Keratinocyte (primary cell): ENCODE data around the gene FMNL2. TPM values are rescaled to one million over a fixed set of nuclear protein-coding genes. Genes with fewer than 3 reads are reported as not detected.

ENCODE experiments used
- DNase-seq: peaks from one replicate; pipeline ENCODE4 v3.0.0-alpha.2; 2011; ENCODE audit warnings: low read depth, missing footprints, low spot score
- FAIRE-seq: peaks from 2 replicates; lab custom pipeline; 2011; peaks lifted over from hg19 to GRCh38; lab: Jason Lieb, UNC
- H2AFZ ChIP-seq: 2 replicates; pipeline ENCODE4 v1.6.0; 2012; ENCODE audit warnings: low read length, control low read depth, inconsistent platforms; ENCODE audit not compliant: control insufficient read depth
- H3K27ac ChIP-seq: 2 replicates; pipeline ENCODE4 v1.5.1; 2011; ENCODE audit warnings: low read length; ENCODE audit not compliant: control insufficient read depth, insufficient read depth
- H3K27me3 ChIP-seq: 3 replicates; pipeline ENCODE4 v1.6.0; 2011; ENCODE audit warnings: low read length; ENCODE audit not compliant: control insufficient read depth, insufficient read depth; ENCODE audit errors: extremely low read depth
- H3K36me3 ChIP-seq, 2 experiments: 2 replicates in 1 of 2; 3 replicates in 1 of 2; pipeline ENCODE4 v1.5.1; 2011; ENCODE audit warnings: low read length in 2 of 2, mild to moderate bottlenecking in 1 of 2; ENCODE audit not compliant: control insufficient read depth in 2 of 2, insufficient read depth in 2 of 2; ENCODE audit errors: extremely low read depth in 1 of 2
- H3K4me1 ChIP-seq: 3 replicates; pipeline ENCODE4 v1.5.1; 2011; ENCODE audit warnings: low read length; ENCODE audit not compliant: control insufficient read depth, insufficient read depth; ENCODE audit errors: extremely low read depth
- H3K4me2 ChIP-seq: 3 replicates; pipeline ENCODE4 v1.6.0; 2011; ENCODE audit warnings: low read depth, low read length; ENCODE audit not compliant: control insufficient read depth, insufficient read depth; ENCODE audit errors: extremely low read depth
- H3K4me3 ChIP-seq, 3 experiments: fragments of 200-600 bp in 1 of 3; sonication (generic) in 1 of 3; 2 replicates in 2 of 3; 3 replicates in 1 of 3; pipeline ENCODE4 v1.5.1; 2011 to 2016; ENCODE audit warnings: low read length in 3 of 3, mild to moderate bottlenecking in 3 of 3, control low read depth in 2 of 3, inconsistent platforms in 1 of 3, low read depth in 1 of 3, mixed read lengths in 1 of 3, mixed run types in 1 of 3, moderate library complexity in 1 of 3; ENCODE audit not compliant: control insufficient read depth in 2 of 3, insufficient read depth in 2 of 3; ENCODE audit errors: extremely low read depth in 1 of 3
- H3K79me2 ChIP-seq: 2 replicates; pipeline ENCODE4 v1.6.0; 2012; ENCODE audit warnings: low read length; ENCODE audit not compliant: control insufficient read depth, insufficient read depth
- H3K9ac ChIP-seq: 3 replicates; pipeline ENCODE4 v1.6.0; 2011; ENCODE audit warnings: low read length; ENCODE audit not compliant: control insufficient read depth, insufficient read depth; ENCODE audit errors: extremely low read depth
- H3K9me1 ChIP-seq: 3 replicates; pipeline ENCODE4 v1.6.0; 2011; ENCODE audit warnings: low read length; ENCODE audit not compliant: control insufficient read depth, insufficient read depth; ENCODE audit errors: extremely low read depth
- H3K9me3 ChIP-seq: 2 replicates; pipeline ENCODE4 v1.5.1; 2012; ENCODE audit warnings: low read depth, low read length; ENCODE audit not compliant: control insufficient read depth
- H4K20me1 ChIP-seq: 3 replicates; pipeline ENCODE4 v1.6.0; 2011; ENCODE audit warnings: low read length; ENCODE audit not compliant: control insufficient read depth, insufficient read depth; ENCODE audit errors: extremely low read depth
- CTCF ChIP-seq, 3 experiments: IDR thresholded peaks in 1 of 3; conservative IDR thresholded peaks in 1 of 3; optimal IDR thresholded peaks in 1 of 3; 2 replicates in 2 of 3; 3 replicates in 1 of 3; pipeline versions ENCODE3 to v1.5.1; 2011; ENCODE audit warnings: low read length in 3 of 3, mild to moderate bottlenecking in 3 of 3, moderate library complexity in 2 of 3, control low read depth in 1 of 3, inconsistent platforms in 1 of 3; ENCODE audit not compliant: insufficient read depth in 2 of 3; ENCODE audit errors: extremely low read depth in 1 of 3
- EZH2 ChIP-seq: IDR thresholded peaks from one replicate; pipeline ENCODE4 v1.6.1; 2012; ENCODE audit warnings: inconsistent platforms, mild to moderate bottlenecking, low read length, moderate library complexity
- dilution Hi-C: fragments of 300-500 bp; cut with MboI; formaldehyde crosslinking; loops from one replicate; pipeline ENCODE4 v1.7.0; 2020; ENCODE audit warnings: low sequenced_read_pairs; ENCODE audit not compliant: extremely low pct_ligation_motif_present
- polyA plus RNA-seq, 5 experiments: library from polyadenylated mRNA; depleted of rRNA in 3 of 5; stranded (reverse) in 3 of 5; stranded (forward) in 1 of 5; unstranded in 1 of 5; fragments of >200 nt; gene quantifications; 1 replicate in 1 of 5; 2 replicates in 3 of 5; 3 replicates in 1 of 5; pipeline versions ENCODE4 v1.2.1 to v1.2.3, GENCODE V29; 2011 to 2012; ENCODE audit warnings: missing spikeins in 2 of 5, low read depth in 1 of 5, low replicate concordance in 1 of 5

The FMNL2 gene
- polyA plus RNA-seq, 1 donor (not counting 4 experiments of a cell fraction or from before 2014, with no cell fraction given), result 62.7 TPM

- Histone ChIP-seq H3K27ac (no peak overlapping the region), H4K20me1 (no peaks in the 10 kb centered on the region), H3K9me3 (no peaks in the 10 kb centered on the region), H3K79me2 (peaks cover 24% of the 10 kb centered on the region), H3K4me3 (no peak overlapping the region), H3K4me2 (no peak overlapping the region), H3K36me3 (peaks cover 6 to 10% of the 10 kb centered on the region in 2 experiments), H3K9ac (no peak overlapping the region), H3K9me1 (no peaks in the 10 kb centered on the region), H3K4me1 (peaks cover 4% of the 10 kb centered on the region), H3K27me3 (no peaks in the 10 kb centered on the region), H2AFZ (no peak overlapping the region)
- dilution Hi-C loops, result no loop called here
- FAIRE-seq (no peak), DNase-seq (no peak)
- TF ChIP-seq EZH2 (no peak), CTCF (optimal IDR thresholded peaks at IDR 0.05 in 1 of 3, IDR thresholded peaks at IDR 0.05 in 1 of 3, conservative IDR thresholded peaks at IDR 0.05 in 1 of 3; ENCODE audit: extremely low read depth in 1 of 3, insufficient read depth in 2 of 3, low read length in 3 of 3) (no peak)
Observed at GRCh38 chr2:152564754-152565551, 230.0 kb downstream of the FMNL2 start.

- H3K27ac ChIP-seq, result no peak overlapping the region
- H4K20me1 ChIP-seq, result no peaks in the 10 kb centered on the region
- H3K79me2 ChIP-seq, result peaks cover 24% of the 10 kb centered on the region
- no peaks in the 10 kb centered on the region for H3K9me1 ChIP-seq
- no peak overlapping the region for H3K9ac ChIP-seq
- no peak overlapping the region for H3K4me2 ChIP-seq
- H3K9me3 ChIP-seq, result no peaks in the 10 kb centered on the region
- TF ChIP-seq EZH2 (no peak), CTCF (optimal IDR thresholded peaks at IDR 0.05 in 1 of 3, IDR thresholded peaks at IDR 0.05 in 1 of 3, conservative IDR thresholded peaks at IDR 0.05 in 1 of 3; ENCODE audit: extremely low read depth in 1 of 3, insufficient read depth in 2 of 3, low read length in 3 of 3) (no peak)
- H2AFZ ChIP-seq, result no peak overlapping the region
- H3K27me3 ChIP-seq, result no peaks in the 10 kb centered on the region
- H3K4me3 ChIP-seq, result no peak overlapping the region
- no peak for DNase-seq
- FAIRE-seq, result no peak
- peaks cover 5 to 10% of the 10 kb centered on the region in 2 experiments for H3K36me3 ChIP-seq
- peaks cover 6% of the 10 kb centered on the region for H3K4me1 ChIP-seq
- dilution Hi-C loops, result no loop called here
Observed at GRCh38 chr2:152565884-152566727, 231.1 kb downstream of the FMNL2 start.
